ENCODE measurements around the gene KLHL1. TPM values are rescaled to one million over a fixed set of nuclear protein-coding genes. Genes with fewer than 3 reads are reported as not detected.

The KLHL1 gene
- total and polyA plus RNA-seq, 12 donors, result under 0.01 to 0.28 (median 0.08) TPM; not detected in 7

DNA sequence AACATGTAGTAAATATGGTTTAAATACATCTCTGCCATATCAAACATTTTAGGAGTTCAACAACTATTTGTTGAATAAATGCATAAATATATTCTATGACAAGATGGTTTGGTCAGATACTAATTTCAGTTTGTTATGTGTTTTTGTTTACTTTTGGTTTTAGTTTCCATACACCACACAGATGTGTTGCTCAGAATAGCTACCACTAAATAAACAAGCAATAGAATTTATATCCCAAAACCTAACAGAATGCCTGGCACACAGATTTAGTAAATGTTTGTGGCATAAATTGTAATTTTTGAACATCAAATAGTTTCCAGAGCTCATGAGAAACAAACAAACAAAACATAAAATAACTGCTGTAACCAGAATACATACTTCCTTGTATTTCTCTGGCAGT lies 127.5 kb downstream of the KLHL1 start:
- H3K27ac ChIP-seq, result no peak overlapping the region
- DNase-seq, result no peak
- H3K4me3 ChIP-seq, result no peak overlapping the region
- intact Hi-C loops (cut with DNase I), result no loop called here
- H3K4me1 ChIP-seq (replicated peaks in 1 of 2), result no peaks in the 10 kb centered on the region
- H3K27me3 ChIP-seq, result no peaks in the 10 kb centered on the region
- TF ChIP-seq CTCF (IDR thresholded peaks at IDR 0.05) (no peak), POLR2A (IDR thresholded peaks at IDR 0.05) (no peak)
- H3K36me3 ChIP-seq (replicated peaks in 1 of 2), result no peaks in the 10 kb centered on the region
- no peaks in the 10 kb centered on the region for H3K9me3 ChIP-seq (replicated peaks in 1 of 3)

DNA sequence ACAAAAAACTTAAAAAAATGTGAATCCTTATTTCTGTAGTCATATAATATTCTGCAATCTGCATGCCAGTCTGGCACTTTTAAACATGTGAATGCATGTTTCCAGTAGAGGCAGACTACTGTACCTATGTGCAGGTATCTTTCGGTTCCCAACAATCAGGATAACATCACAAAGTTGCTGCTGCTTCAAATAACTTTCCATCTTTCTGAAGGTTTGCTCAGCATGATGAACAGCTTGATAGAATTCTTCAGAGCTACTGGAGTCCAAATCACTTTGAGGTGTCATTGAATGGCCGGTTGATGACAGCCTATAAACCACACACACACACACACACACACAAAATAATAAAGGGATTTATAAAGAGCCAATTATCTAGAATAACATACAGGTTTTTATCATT lies 132.8 kb downstream of the KLHL1 start:
- intact Hi-C loops (cut with DNase I), result no loop called here
- Histone ChIP-seq H3K9me3 (replicated peaks in 1 of 3) (no peaks in the 10 kb centered on the region), H3K4me3 (no peak overlapping the region), H3K27ac (no peak overlapping the region), H3K4me1 (replicated peaks in 1 of 2) (no peaks in the 10 kb centered on the region), H3K36me3 (replicated peaks in 1 of 2) (no peaks in the 10 kb centered on the region), H3K27me3 (no peaks in the 10 kb centered on the region)
- no peak for DNase-seq
- WGBS, 4 donors, result 67 to 89% (median 78%) methylated on average over 2 of the region's 2 CpGs
- TF ChIP-seq CTCF (IDR thresholded peaks at IDR 0.05), result no peak
- TF ChIP-seq POLR2A (IDR thresholded peaks at IDR 0.05), result no peak

DNA sequence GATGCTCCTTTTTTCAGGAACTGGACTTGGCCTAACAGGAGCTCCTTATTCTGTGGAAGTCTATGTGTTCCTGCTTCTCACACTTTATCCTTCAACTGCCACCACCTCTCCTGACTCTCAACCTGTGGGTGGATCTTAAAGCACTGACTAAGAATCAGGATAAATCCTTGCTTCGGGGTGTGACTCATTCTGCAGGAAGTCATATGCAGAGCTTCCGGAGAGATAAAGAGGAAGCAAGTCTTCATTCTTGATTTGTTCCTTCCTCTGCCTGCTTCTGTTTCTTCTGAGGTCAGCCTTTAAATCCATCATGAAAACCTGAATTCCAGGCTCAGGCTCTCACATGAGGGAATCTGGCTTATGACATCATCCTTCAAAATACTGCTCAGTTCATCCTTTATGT lies 137.7 kb downstream of the KLHL1 start:
- no peaks in the 10 kb centered on the region for H3K27me3 ChIP-seq
- H3K4me1 ChIP-seq (replicated peaks in 1 of 2), result no peaks in the 10 kb centered on the region
- no peaks in the 10 kb centered on the region for H3K9me3 ChIP-seq (replicated peaks in 1 of 3)
- TF ChIP-seq POLR2A (IDR thresholded peaks at IDR 0.05) (no peak), CTCF (IDR thresholded peaks at IDR 0.05) (no peak)
- intact Hi-C loops (cut with DNase I), result no loop called here
- WGBS, 4 donors, result 6 to 18% (median 14%) methylated on average over 2 of the region's 2 CpGs
- no peak overlapping the region for H3K4me3 ChIP-seq
- no peak for DNase-seq
- no peak overlapping the region for H3K27ac ChIP-seq
- H3K36me3 ChIP-seq (replicated peaks in 1 of 2), result no peaks in the 10 kb centered on the region

- Histone ChIP-seq H3K36me3 (replicated peaks in 1 of 2) (no peaks in the 10 kb centered on the region), H3K9me3 (replicated peaks in 1 of 3) (no peaks in the 10 kb centered on the region), H3K4me1 (replicated peaks in 1 of 2) (no peaks in the 10 kb centered on the region), H3K27ac (no peak overlapping the region), H3K27me3 (no peaks in the 10 kb centered on the region), H3K4me3 (no peak overlapping the region)
- TF ChIP-seq POLR2A (IDR thresholded peaks at IDR 0.05) (no peak), CTCF (IDR thresholded peaks at IDR 0.05) (no peak)
- intact Hi-C loops (cut with DNase I), result no loop called here
- 52 to 66% (median 55%) methylated on average over 2 of the region's 2 CpGs for WGBS, 4 donors
- no peak for DNase-seq
Measured at GRCh38 chr13:69959046-69959445, 149.2 kb downstream of the KLHL1 start.

Measured in adrenal gland (tissue), 12 donors.